Cardiac fibroblast (primary cell): ENCODE data around the gene NECAB3.

Experiments
- DNase-seq, 2 donors: peaks; one replicate each; pipeline versions ENCODE4 v3.0.0 to v3.0.0-alpha.2; 2010; ENCODE audit warnings: low read depth in 2 of 2
- H3K4me3 ChIP-seq, 2 donors: replicated peaks in 1 of 2; 1 replicate in 1 of 2; 2 replicates in 1 of 2; pipeline ENCODE4 v1.5.1; 2011; ENCODE audit warnings: low read depth in 2 of 2, low read length in 2 of 2, mild to moderate bottlenecking in 2 of 2, moderate library complexity in 1 of 2
- CTCF ChIP-seq: IDR thresholded peaks from one replicate; pipeline ENCODE4 v1.5.1; 2011; ENCODE audit warnings: low read depth, mild to moderate bottlenecking, low read length, inconsistent platforms

NECAB3 gene

GRCh38 chr20:33687993-33688937 is 14.0 kb upstream of the NECAB3 start:
- H3K4me3 ChIP-seq, result no peak overlapping the region
- no peak for TF ChIP-seq CTCF
- no peak for DNase-seq

- DNase-seq, result peak; percentile 67 to 74
- H3K4me3 ChIP-seq, result no peak overlapping the region
- TF ChIP-seq CTCF, result no peak
These were observed 13.2 kb upstream of the NECAB3 start for GRCh38 chr20:33687370-33687915.

DNA sequence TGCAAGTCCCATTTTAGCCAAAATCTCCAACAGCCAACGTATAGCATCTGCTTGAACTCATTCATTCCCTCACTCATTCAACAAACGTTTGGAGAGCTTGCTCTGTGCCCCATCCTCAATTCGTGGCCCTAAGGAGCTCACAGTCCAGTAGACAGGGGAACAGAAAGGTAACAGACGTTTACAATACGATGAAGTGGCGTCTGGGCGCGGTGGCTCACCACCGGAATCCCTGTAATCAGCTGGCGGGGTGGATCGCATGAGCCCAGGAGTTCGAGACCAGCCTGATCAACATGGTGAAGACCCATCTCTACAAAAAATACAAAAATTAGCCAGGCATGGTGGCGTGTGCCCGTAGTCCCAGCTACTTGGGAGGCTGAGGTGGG is 12.7 kb upstream of the NECAB3 start:
- peak overlapping the region in 1 of 2 donors; percentile 26 for H3K4me3 ChIP-seq
- TF ChIP-seq CTCF, result no peak
- DNase-seq, result no peak

DNA sequence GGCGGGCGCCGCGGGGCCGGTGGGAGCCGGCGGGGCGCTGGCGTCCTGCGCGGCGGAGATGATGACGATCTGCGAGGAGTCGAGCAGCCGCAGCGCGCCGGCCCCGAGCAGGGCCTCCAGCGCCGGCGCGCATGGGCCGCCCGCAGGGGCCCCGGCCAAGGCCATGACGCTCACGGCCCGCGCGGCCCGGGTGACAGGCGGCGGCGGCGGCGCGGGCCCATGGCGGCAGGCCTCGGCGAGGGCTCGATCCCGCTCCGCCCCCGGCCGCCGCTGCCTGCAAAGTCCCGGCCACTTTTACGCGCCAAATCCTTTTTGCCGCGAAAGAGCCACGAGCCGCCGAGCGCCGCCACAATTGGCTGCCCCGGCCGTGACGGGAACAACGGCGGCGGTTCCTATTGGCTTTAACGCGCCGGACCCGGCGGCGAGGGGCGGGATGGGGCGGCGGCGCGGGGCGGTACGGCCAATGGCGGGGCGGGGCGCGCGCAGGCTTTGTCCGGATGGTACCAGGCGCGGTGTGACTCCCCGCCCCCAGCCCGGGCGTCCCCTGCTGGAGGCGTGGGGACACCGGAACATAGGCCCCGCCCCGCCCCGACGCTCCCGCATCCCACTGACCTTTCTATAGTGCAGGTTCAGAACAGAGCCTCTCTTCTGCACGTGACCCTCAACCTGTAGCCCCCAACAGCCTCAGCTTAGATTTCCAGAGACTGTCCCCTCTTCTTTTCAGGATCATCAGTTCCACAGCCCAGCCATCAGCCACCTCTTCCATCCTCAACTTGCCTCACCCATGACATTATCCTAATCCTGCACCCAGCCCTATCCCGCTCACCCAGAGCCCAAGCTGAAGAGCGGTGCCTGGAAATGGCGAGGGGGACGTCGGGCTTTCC is 12.1 kb upstream of the NECAB3 start, which contains the start of gene E2F1:
TSS of gene E2F1 (minus strand) at position 286 of the 884 bp plus-strand sequence. CDS start at position 165, 121 bp downstream.
- peak; percentile 87 to 92 for DNase-seq
- peak; percentile 25 for TF ChIP-seq CTCF
- H3K4me3 ChIP-seq, result peak within 1 kb of the TSS; percentile 26 to 49

- H3K4me3 ChIP-seq, result peak overlapping the region; percentile 21 to 41
- no peak for TF ChIP-seq CTCF
- DNase-seq, result no peak
These were observed 11.3 kb upstream of the NECAB3 start for GRCh38 chr20:33685328-33686099.
